Measurements from ENCODE around the gene FOLR3. TPM values are rescaled to one million over a fixed set of nuclear protein-coding genes. Genes with fewer than 3 reads are reported as not detected.
"Not testable (repeated sequence)": the region's sequence is repeated elsewhere in the genome, so short reads cannot be mapped to it uniquely, and the experiment has no call there.

FOLR3 gene
- total RNA-seq, 4 donors from 2014 or later, result 1.2 to 1.6 TPM; not detected in 2

GRCh38 chr11:72174302-72175070 lies 39.0 kb downstream of the FOLR3 start:
- no peak for DNase-seq
- no peak overlapping the region for H3K4me3 ChIP-seq (replicated peaks in 1 of 3)
- no peak overlapping the region for H3K27ac ChIP-seq
- H3K9me3 ChIP-seq, result no peaks in the 10 kb centered on the region
- no peaks in the 10 kb centered on the region for H3K27me3 ChIP-seq
- peaks cover 6 to 10% of the 10 kb centered on the region in 2 donors for H3K4me1 ChIP-seq
- no peaks in the 10 kb centered on the region for H3K36me3 ChIP-seq
- intact Hi-C loops (cut with DNase I), result no loop called here
- TF ChIP-seq CTCF (IDR thresholded peaks at IDR 0.05) (no peak), POLR2A (IDR thresholded peaks at IDR 0.05) (no peak)
- WGBS, 2 donors, result 93 to 95% methylated on average over 8 of the region's 8 CpGs

GRCh38 chr11:72177656-72178055 lies 42.1 kb downstream of the FOLR3 start:
- H3K9me3 ChIP-seq, result no peaks in the 10 kb centered on the region
- intact Hi-C loops (cut with DNase I), result no loop called here
- no peak overlapping the region for H3K27ac ChIP-seq
- WGBS, 2 donors, result 87 to 92% methylated on average over 6 of the region's 6 CpGs
- no peaks in the 10 kb centered on the region for H3K27me3 ChIP-seq
- H3K36me3 ChIP-seq, result no peaks in the 10 kb centered on the region
- TF ChIP-seq CTCF (IDR thresholded peaks at IDR 0.05) (no peak), POLR2A (IDR thresholded peaks at IDR 0.05) (no peak)
- H3K4me3 ChIP-seq (replicated peaks in 1 of 3), result no peak overlapping the region
- no peak for DNase-seq
- H3K4me1 ChIP-seq, result peaks cover 11 to 19% of the 10 kb centered on the region in 2 donors

GRCh38 chr11:72179049-72179803 lies 43.7 kb downstream of the FOLR3 start:
- peak; percentile 75 to 79 for DNase-seq
- Histone ChIP-seq H3K9me3 (no peaks in the 10 kb centered on the region), H3K27me3 (no peaks in the 10 kb centered on the region), H3K4me3 (replicated peaks in 1 of 3) (no peak overlapping the region), H3K4me1 (peaks cover 11 to 19% of the 10 kb centered on the region in 2 donors), H3K36me3 (no peaks in the 10 kb centered on the region), H3K27ac (peak overlapping the region; percentile 31 to 59 (median 50))
- intact Hi-C loops (cut with DNase I), result no loop called here
- TF ChIP-seq CTCF (IDR thresholded peaks at IDR 0.05) (no peak), POLR2A (IDR thresholded peaks at IDR 0.05) (no peak)
- 37 to 51% methylated on average over 7 of the region's 7 CpGs for WGBS, 2 donors

- WGBS, 2 donors, result 88 to 90% methylated on average over 4 of the region's 4 CpGs
- intact Hi-C loops (cut with DNase I), result no loop called here
- Histone ChIP-seq H3K4me3 (replicated peaks in 1 of 3) (no peak overlapping the region), H3K27ac (no peak overlapping the region), H3K36me3 (no peaks in the 10 kb centered on the region), H3K4me1 (peaks cover 11 to 19% of the 10 kb centered on the region in 2 donors), H3K9me3 (no peaks in the 10 kb centered on the region), H3K27me3 (no peaks in the 10 kb centered on the region)
- no peak for DNase-seq
- no peak for TF ChIP-seq POLR2A (IDR thresholded peaks at IDR 0.05)
- TF ChIP-seq CTCF (IDR thresholded peaks at IDR 0.05), result no peak
These were observed 44.4 kb downstream of the FOLR3 start for GRCh38 chr11:72179804-72180396.

- H3K9me3 ChIP-seq; H3K27ac ChIP-seq; H3K27me3 ChIP-seq; intact Hi-C loops (cut with DNase I); H3K4me3 ChIP-seq (replicated peaks in 1 of 3); H3K36me3 ChIP-seq: not testable (repeated sequence)
- 59 to 68% methylated on average over 6 to 7 of the region's 7 CpGs for WGBS, 2 donors
- peaks cover 11 to 19% of the 10 kb centered on the region in 2 donors for H3K4me1 ChIP-seq
- DNase-seq, result peak; percentile 31 to 35
These were observed 45.5 kb downstream of the FOLR3 start for GRCh38 chr11:72180892-72181552.

Measured in thyroid gland (tissue), 4 donors.